Heart left ventricle (tissue), 16 donors: ENCODE data around the gene IFI16. TPM values are rescaled to one million over a fixed set of nuclear protein-coding genes. Genes with fewer than 3 reads are reported as not detected.

ENCODE experiments used
- ATAC-seq, 4 donors: fragments of 200-7000 bp; cut with Tn5 transposase; one replicate each; pipeline ENCODE4 v1.9.1; 2020 to 2022; ENCODE audit warnings: moderate library complexity in 4 of 4, mild to moderate bottlenecking in 3 of 4, moderate number of reproducible peaks in 1 of 4
- DNase-seq, 5 donors: peaks; one replicate each; pipeline ENCODE4 v3.0.0-alpha.2; 2020
- H3K27ac ChIP-seq, 12 donors: fragments of 200-600 bp; sonication (generic) in 4 of 12; one replicate each; pipeline versions ENCODE4 v1.5.0 to v1.8.0; 2016 to 2022; ENCODE audit warnings: mild to moderate bottlenecking in 2 of 12
- H3K27me3 ChIP-seq, 9 donors: fragments of 200-600 bp; sonication (generic) in 2 of 9; one replicate each; pipeline versions ENCODE4 v1.5.1 to v1.8.0; 2016 to 2022; ENCODE audit warnings: mild to moderate bottlenecking in 3 of 9
- H3K36me3 ChIP-seq, 9 donors: fragments of 200-600 bp; sonication (generic) in 2 of 9; one replicate each; pipeline versions ENCODE4 v1.5.0 to v1.8.0; 2018 to 2022; ENCODE audit warnings: mild to moderate bottlenecking in 2 of 9
- H3K4me1 ChIP-seq, 12 donors: fragments of 200-600 bp; sonication (generic) in 4 of 12; one replicate each; pipeline versions ENCODE4 v1.5.0 to v1.8.0; 2016 to 2022; ENCODE audit warnings: mild to moderate bottlenecking in 3 of 12
- H3K4me3 ChIP-seq, 12 donors: fragments of 200-600 bp; sonication (generic) in 4 of 12; one replicate each; pipeline versions ENCODE4 v1.5.0 to v1.8.0; 2017 to 2022; ENCODE audit warnings: mild to moderate bottlenecking in 9 of 12, moderate library complexity in 4 of 12
- H3K9me3 ChIP-seq, 12 donors: fragments of 200-600 bp; sonication (generic) in 4 of 12; one replicate each; pipeline versions ENCODE4 v1.5.0 to v1.8.0; 2016 to 2022; ENCODE audit warnings: mild to moderate bottlenecking in 1 of 12
- POLR2A ChIP-seq, 2 donors: fragments of 450-650 bp; IDR thresholded peaks; one replicate each; pipeline ENCODE4 v1.6.1; 2017; ENCODE audit warnings: antibody characterized with exemption in 2 of 2, mild to moderate bottlenecking in 2 of 2, moderate library complexity in 2 of 2
- WGBS, 4 donors: extraction: QIAGEN DNeasy Blood & Tissue Kit in 2 of 4; methylation state at CpG; one replicate each; pipeline versions ENCODE4 v1.1.5 to v1.1.7; 2013 to 2018; 5-methylcytosine and 5-hydroxymethylcytosine counted together
- intact Hi-C, 10 donors: fragments of 100-400 bp; cut with DNase I; formaldehyde crosslinking; loops; one replicate each; pipeline versions ENCODE4 v1.11.1 to v1.14.2; 2022
- polyA plus RNA-seq, 2 donors: library from polyadenylated mRNA; stranded (reverse); fragments of 200-250 nt; gene quantifications; one replicate each; pipeline ENCODE4 v1.2.3, GENCODE V29; 2013
- total RNA-seq, 9 donors: library from RNA; depleted of rRNA in 2 of 9; stranded (reverse); fragments of >200 nt in 2 of 9; fragmentation: NEBNext Ultra II Directional in 3 of 9; extraction: Animal tissue kit (Norgen Biotek cat#: 25700) in 3 of 9; gene quantifications; one replicate each; pipeline versions ENCODE4 v1.1.0 to v1.2.4, GENCODE V29; 2016 to 2023
- TF ChIP-seq, protein P1 (sequence below), 12 donors: fragments of 200-600 bp; sonication (generic) in 4 of 12; IDR thresholded peaks; one replicate each; pipeline versions ENCODE4 v1.5.0 to v1.8.0; 2018 to 2022; ENCODE audit warnings: antibody characterized with exemption in 12 of 12, mild to moderate bottlenecking in 5 of 12
- donor health status: ischemic (EF 13 %, LVEDD 7.1; RV severe dilation, severe dysfunction).
- donor health status: healthy with polysubstance abuse.
- donor health status: DM: no; HTN: yes; CAD: no.
- donor health status: DM: no; HTN: no; CAD: no.
- donor health status: ischemic (EF 25% LVEDD 6.9; RV normal size, moderate dysfunction).
- donor health status: ischemic (EF 25% LVEDD 5.7; RV mildly dilated, moderate dysfunction).
- donor health status: healthy.
- donor health status: DM: yes; HTN: yes; CAD: no.
- donor health status: ischemic (EF 35%, LVEDD 5.7; RV mildly dilated, moderate dysfunction).
- donor health status: nonischemic (EF 11% LVEDD 7.7; RV severe dilation, severe dysfunction).
- donor health status: DM: yes; HTN: yes; CAD: no.
- donor health status: PGD.
- donor health status: ischemic (EF 29% LVEDD 5.4; RV normal size, mild dysfunction).
- donor health status: nonischemic (EF 23%, LVEDD 6.1; RV moderate dilation, normal function).

IFI16 gene
- total and polyA plus RNA-seq, 11 donors: 19.1 to 125 (median 24.8) TPM

GRCh38 chr1:159077120-159077961, 67.6 kb downstream of the IFI16 start:
- intact Hi-C loops: loop anchor here in 5 of 10 donors (5.0 to 10.0 kb wide), 4 partner anchors 565 to 1113 kb away; no protein-coding TSS in a partner anchor
- no peaks in the 10 kb centered on the region for H3K36me3 ChIP-seq
- no peaks in the 10 kb centered on the region for H3K9me3 ChIP-seq
- H3K27me3 ChIP-seq: no peaks in the 10 kb centered on the region
- TF ChIP-seq, protein P1, sequence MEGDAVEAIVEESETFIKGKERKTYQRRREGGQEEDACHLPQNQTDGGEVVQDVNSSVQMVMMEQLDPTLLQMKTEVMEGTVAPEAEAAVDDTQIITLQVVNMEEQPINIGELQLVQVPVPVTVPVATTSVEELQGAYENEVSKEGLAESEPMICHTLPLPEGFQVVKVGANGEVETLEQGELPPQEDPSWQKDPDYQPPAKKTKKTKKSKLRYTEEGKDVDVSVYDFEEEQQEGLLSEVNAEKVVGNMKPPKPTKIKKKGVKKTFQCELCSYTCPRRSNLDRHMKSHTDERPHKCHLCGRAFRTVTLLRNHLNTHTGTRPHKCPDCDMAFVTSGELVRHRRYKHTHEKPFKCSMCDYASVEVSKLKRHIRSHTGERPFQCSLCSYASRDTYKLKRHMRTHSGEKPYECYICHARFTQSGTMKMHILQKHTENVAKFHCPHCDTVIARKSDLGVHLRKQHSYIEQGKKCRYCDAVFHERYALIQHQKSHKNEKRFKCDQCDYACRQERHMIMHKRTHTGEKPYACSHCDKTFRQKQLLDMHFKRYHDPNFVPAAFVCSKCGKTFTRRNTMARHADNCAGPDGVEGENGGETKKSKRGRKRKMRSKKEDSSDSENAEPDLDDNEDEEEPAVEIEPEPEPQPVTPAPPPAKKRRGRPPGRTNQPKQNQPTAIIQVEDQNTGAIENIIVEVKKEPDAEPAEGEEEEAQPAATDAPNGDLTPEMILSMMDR (IDR thresholded peaks at IDR 0.05): no peak
- TF ChIP-seq POLR2A (IDR thresholded peaks at IDR 0.05): no peak
- WGBS, 4 donors: 84 to 88% (median 86%) methylated on average over 12 of the region's 12 CpGs
- peak in 2 of 4 donors; percentile 24 to 31 for ATAC-seq
- H3K4me1 ChIP-seq: peaks cover 0 to 28% (median 0%) of the 10 kb centered on the region in 12 donors
- H3K27ac ChIP-seq: peak overlapping the region in 1 of 12 donors; percentile 91
- peak overlapping the region in 1 of 12 donors; percentile 50 for H3K4me3 ChIP-seq
- peak in 2 of 5 donors; percentile 32 to 82 for DNase-seq

- intact Hi-C loops: loop anchor here in 5 of 10 donors (5.0 to 10.0 kb wide), 4 partner anchors 567 to 1115 kb away; no protein-coding TSS in a partner anchor
- Histone ChIP-seq H3K9me3 (no peaks in the 10 kb centered on the region), H3K27me3 (no peaks in the 10 kb centered on the region), H3K27ac (no peak overlapping the region), H3K4me1 (peaks cover 0 to 36% (median 0%) of the 10 kb centered on the region in 12 donors), H3K4me3 (no peak overlapping the region), H3K36me3 (no peaks in the 10 kb centered on the region)
- DNase-seq (no peak), ATAC-seq (no peak)
- whole genome bisulfite sequencing, 4 donors: 80 to 95% (median 87%) methylated on average over 1 of the region's 1 CpG
- TF ChIP-seq POLR2A (IDR thresholded peaks at IDR 0.05): no peak
- TF ChIP-seq, protein P1 (IDR thresholded peaks at IDR 0.05): no peak
Observed at GRCh38 chr1:159079525-159079924, 69.8 kb downstream of the IFI16 start.

GRCh38 chr1:159081626-159082025, 71.9 kb downstream of the IFI16 start:
- peaks cover 0 to 37% (median 0%) of the 10 kb centered on the region in 12 donors for H3K4me1 ChIP-seq
- intact Hi-C loops: no loop called here
- 25 to 47% (median 32%) methylated on average over 1 of the region's 1 CpG for WGBS, 4 donors
- no peaks in the 10 kb centered on the region for H3K9me3 ChIP-seq
- no peak overlapping the region for H3K27ac ChIP-seq
- no peaks in the 10 kb centered on the region for H3K36me3 ChIP-seq
- DNase-seq (no peak), ATAC-seq (no peak)
- H3K27me3 ChIP-seq: no peaks in the 10 kb centered on the region
- no peak overlapping the region for H3K4me3 ChIP-seq
- TF ChIP-seq, protein P1 (IDR thresholded peaks at IDR 0.05): no peak
- TF ChIP-seq POLR2A (IDR thresholded peaks at IDR 0.05): no peak

- WGBS, 4 donors: 91 to 97% (median 95%) methylated on average over 1 of the region's 1 CpG
- no peak for DNase-seq
- no peaks in the 10 kb centered on the region for H3K36me3 ChIP-seq
- H3K9me3 ChIP-seq: no peaks in the 10 kb centered on the region
- no peak overlapping the region for H3K27ac ChIP-seq
- TF ChIP-seq POLR2A (IDR thresholded peaks at IDR 0.05): no peak
- TF ChIP-seq, protein P1 (IDR thresholded peaks at IDR 0.05): no peak
- no peaks in the 10 kb centered on the region for H3K27me3 ChIP-seq
- H3K4me1 ChIP-seq: peaks cover 0 to 25% (median 0%) of the 10 kb centered on the region in 12 donors
- intact Hi-C loops: no loop called here
- no peak for ATAC-seq
- no peak overlapping the region for H3K4me3 ChIP-seq
Observed at GRCh38 chr1:159083013-159083412, 73.3 kb downstream of the IFI16 start.
